Ovary (tissue), 9 donors: ENCODE measurements around the gene PRF1. TPM values are rescaled to one million over a fixed set of nuclear protein-coding genes. Genes with fewer than 3 reads are reported as not detected.

Source experiments
- DNase-seq, 5 donors: peaks; one replicate each; pipeline ENCODE4 v3.0.0-alpha.2; 2019 to 2020
- H3K27ac ChIP-seq, 2 donors: fragments of 200-600 bp; one replicate each; pipeline versions ENCODE4 v1.5.1 to v1.8.0; 2019 to 2022
- H3K27me3 ChIP-seq: fragments of 200-600 bp; one replicate; pipeline ENCODE4 v1.8.0; 2022
- H3K36me3 ChIP-seq: fragments of 200-600 bp; sonication (generic); one replicate; pipeline ENCODE4 v1.5.1; 2019
- H3K4me1 ChIP-seq: one replicate; pipeline ENCODE4 v1.8.1; 2013; ENCODE audit warnings: mild to moderate bottlenecking, moderate library complexity; ENCODE audit not compliant: insufficient read depth
- H3K4me3 ChIP-seq: fragments of 200-600 bp; sonication (generic); one replicate; pipeline ENCODE4 v1.5.1; 2017
- H3K9me3 ChIP-seq, 2 donors: fragments of 200-600 bp in 1 of 2; sonication (generic) in 1 of 2; one replicate each; pipeline versions ENCODE4 v1.5.1 to v1.8.1; 2013 to 2019; ENCODE audit warnings: mild to moderate bottlenecking in 1 of 2, moderate library complexity in 1 of 2
- EP300 ChIP-seq: sonication (generic); formaldehyde crosslinking; IDR thresholded peaks from one replicate; pipeline ENCODE4 v1.6.1; 2017; ENCODE audit warnings: antibody characterized with exemption
- POLR2A ChIP-seq: fragments of 450-650 bp; IDR thresholded peaks from one replicate; pipeline ENCODE4 v1.6.1; 2017; ENCODE audit warnings: antibody characterized with exemption, mild to moderate bottlenecking, moderate library complexity
- WGBS, 3 donors: extraction: QIAGEN DNeasy Blood & Tissue Kit in 1 of 3; methylation state at CpG; one replicate each; pipeline versions ENCODE4 v1.1.5 to v1.1.7; 2013 to 2017; 5-methylcytosine and 5-hydroxymethylcytosine counted together
- intact Hi-C, 4 donors: fragments of 100-400 bp; cut with DNase I; formaldehyde crosslinking; loops; one replicate each; pipeline versions ENCODE4 v1.11.0 to v1.15.1; 2022 to 2023
- polyA plus RNA-seq, 2 donors: library from polyadenylated mRNA; stranded (reverse); fragments of 200-250 nt in 1 of 2; fragments of 350-450 nt in 1 of 2; fragmentation: Illumina TruSeq in 1 of 2; extraction: RNeasy Lipid Tissue Mini Kit (QIAGEN cat#74804) in 1 of 2; gene quantifications; one replicate each; pipeline ENCODE4 v1.2.3, GENCODE V29; 2013 to 2014
- total RNA-seq, 7 donors: library from RNA; depleted of rRNA in 2 of 7; stranded (reverse); fragments of >200 nt in 2 of 7; fragmentation: NEBNext Ultra II Directional in 3 of 7; extraction: Animal tissue kit (Norgen Biotek cat#: 25700) in 3 of 7; gene quantifications; one replicate each; pipeline versions ENCODE4 v1.1.0 to v1.2.4, GENCODE V29; 2016 to 2023
- TF ChIP-seq, protein P1 (sequence below), 3 donors: fragments of 450-650 bp in 2 of 3; fragments of 200-600 bp in 1 of 3; IDR thresholded peaks; one replicate each; pipeline versions ENCODE4 v1.5.1 to v1.8.0; 2016 to 2022; ENCODE audit warnings: antibody characterized with exemption in 3 of 3, mild to moderate bottlenecking in 1 of 3
- donor health status: DM: no; HTN: no; CAD: no; lungs with moderate emphysema.
- donor health status: DM: no; HTN: no; CAD: no.
- donor health status: Bipolar disorder and iron deficiency.
- donor health status: DM: yes; HTN: yes; CAD: no.
- donor health status: DM: no; HTN: no; CAD: no.
- donor health status: DM: yes; HTN: yes; CAD: no.

Gene PRF1
- total and polyA plus RNA-seq, 9 donors: 0.58 to 5.1 (median 1.3) TPM

DNA sequence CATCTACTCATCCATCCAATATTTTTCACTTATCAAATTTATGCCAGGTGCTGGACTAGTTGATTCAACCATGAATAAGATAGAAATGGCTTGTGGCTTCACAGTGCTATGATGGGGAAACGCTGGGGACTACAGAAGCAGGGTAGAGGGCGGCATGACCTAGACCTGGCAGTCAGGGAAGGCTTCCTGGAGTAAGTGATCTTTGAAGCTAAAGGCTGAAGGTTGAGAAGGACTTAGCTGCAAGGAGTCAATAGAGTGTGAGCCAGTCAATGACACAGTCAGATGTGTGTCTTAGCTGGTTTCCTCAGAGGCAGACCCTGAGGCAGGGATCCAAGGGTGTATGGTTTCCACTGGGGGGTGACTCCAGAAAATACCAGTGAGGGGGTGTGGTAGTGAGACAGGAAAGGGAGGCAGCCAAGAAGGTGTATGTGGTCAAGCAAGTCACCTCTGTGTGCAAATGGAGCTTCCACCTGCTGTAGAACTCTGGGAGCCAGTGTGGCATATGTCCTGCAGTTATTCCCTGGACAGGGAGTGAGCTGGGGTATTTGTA is 10.3 kb downstream of the PRF1 start:
- H3K36me3 ChIP-seq: no peaks in the 10 kb centered on the region
- no peaks in the 10 kb centered on the region for H3K9me3 ChIP-seq
- DNase-seq: no peak
- no peak overlapping the region for H3K4me3 ChIP-seq
- H3K27me3 ChIP-seq: no peaks in the 10 kb centered on the region
- 91 to 96% (median 92%) methylated on average over 2 of the region's 2 CpGs for WGBS, 3 donors
- no peaks in the 10 kb centered on the region for H3K4me1 ChIP-seq
- TF ChIP-seq, protein P1, sequence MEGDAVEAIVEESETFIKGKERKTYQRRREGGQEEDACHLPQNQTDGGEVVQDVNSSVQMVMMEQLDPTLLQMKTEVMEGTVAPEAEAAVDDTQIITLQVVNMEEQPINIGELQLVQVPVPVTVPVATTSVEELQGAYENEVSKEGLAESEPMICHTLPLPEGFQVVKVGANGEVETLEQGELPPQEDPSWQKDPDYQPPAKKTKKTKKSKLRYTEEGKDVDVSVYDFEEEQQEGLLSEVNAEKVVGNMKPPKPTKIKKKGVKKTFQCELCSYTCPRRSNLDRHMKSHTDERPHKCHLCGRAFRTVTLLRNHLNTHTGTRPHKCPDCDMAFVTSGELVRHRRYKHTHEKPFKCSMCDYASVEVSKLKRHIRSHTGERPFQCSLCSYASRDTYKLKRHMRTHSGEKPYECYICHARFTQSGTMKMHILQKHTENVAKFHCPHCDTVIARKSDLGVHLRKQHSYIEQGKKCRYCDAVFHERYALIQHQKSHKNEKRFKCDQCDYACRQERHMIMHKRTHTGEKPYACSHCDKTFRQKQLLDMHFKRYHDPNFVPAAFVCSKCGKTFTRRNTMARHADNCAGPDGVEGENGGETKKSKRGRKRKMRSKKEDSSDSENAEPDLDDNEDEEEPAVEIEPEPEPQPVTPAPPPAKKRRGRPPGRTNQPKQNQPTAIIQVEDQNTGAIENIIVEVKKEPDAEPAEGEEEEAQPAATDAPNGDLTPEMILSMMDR (IDR thresholded peaks at IDR 0.05): no peak
- TF ChIP-seq POLR2A (no peak), EP300 (no peak)
- no peak overlapping the region for H3K27ac ChIP-seq
- intact Hi-C loops: no loop called here

DNA sequence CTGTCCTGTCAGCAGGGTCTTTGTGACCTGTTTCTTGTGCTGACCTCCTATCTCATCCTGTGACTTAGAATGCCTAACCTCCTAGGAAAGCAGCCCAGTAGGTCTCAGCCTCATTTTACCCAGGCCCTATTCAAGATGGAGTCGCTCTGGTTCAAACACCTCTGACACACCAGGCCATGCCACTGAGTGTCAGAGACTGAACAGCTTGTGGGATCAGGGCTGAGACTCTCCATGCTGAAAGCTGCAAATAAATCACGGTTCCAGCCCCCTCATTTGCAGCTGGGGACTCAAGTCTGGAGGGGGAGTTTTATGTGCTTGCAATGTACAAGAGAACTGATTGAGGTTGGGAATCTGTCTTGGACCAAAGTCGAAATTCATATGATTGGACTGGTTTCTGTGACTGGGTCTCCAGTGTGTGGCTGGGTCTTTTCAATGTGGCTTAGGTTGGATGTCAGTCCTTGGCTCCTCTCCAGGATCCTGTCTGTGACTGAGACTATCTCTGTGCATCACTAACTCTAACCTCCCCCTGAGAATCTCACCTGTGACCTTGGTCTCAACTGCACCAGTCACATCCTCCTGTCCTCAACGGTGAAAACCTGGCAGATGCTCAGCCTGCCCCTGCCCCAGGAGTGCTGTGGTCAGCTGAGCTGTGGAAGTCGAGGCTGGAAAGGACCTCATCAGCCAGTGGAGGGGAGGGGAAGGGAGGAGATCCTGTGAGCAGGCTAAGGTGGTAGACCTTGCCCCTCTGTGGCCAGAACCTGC is 11.7 kb downstream of the PRF1 start:
- TF ChIP-seq, protein P1 (IDR thresholded peaks at IDR 0.05): no peak
- no peak for TF ChIP-seq POLR2A
- TF ChIP-seq EP300: no peak
- intact Hi-C loops: no loop called here
- no peak overlapping the region for H3K27ac ChIP-seq
- H3K9me3 ChIP-seq: no peaks in the 10 kb centered on the region
- H3K4me3 ChIP-seq: no peak overlapping the region
- 49 to 55% (median 51%) methylated on average over 5 of the region's 5 CpGs for WGBS, 3 donors
- H3K27me3 ChIP-seq: no peaks in the 10 kb centered on the region
- H3K4me1 ChIP-seq: no peaks in the 10 kb centered on the region
- peak in 2 of 5 donors; percentile 4 to 5 for DNase-seq
- H3K36me3 ChIP-seq: no peaks in the 10 kb centered on the region

DNA sequence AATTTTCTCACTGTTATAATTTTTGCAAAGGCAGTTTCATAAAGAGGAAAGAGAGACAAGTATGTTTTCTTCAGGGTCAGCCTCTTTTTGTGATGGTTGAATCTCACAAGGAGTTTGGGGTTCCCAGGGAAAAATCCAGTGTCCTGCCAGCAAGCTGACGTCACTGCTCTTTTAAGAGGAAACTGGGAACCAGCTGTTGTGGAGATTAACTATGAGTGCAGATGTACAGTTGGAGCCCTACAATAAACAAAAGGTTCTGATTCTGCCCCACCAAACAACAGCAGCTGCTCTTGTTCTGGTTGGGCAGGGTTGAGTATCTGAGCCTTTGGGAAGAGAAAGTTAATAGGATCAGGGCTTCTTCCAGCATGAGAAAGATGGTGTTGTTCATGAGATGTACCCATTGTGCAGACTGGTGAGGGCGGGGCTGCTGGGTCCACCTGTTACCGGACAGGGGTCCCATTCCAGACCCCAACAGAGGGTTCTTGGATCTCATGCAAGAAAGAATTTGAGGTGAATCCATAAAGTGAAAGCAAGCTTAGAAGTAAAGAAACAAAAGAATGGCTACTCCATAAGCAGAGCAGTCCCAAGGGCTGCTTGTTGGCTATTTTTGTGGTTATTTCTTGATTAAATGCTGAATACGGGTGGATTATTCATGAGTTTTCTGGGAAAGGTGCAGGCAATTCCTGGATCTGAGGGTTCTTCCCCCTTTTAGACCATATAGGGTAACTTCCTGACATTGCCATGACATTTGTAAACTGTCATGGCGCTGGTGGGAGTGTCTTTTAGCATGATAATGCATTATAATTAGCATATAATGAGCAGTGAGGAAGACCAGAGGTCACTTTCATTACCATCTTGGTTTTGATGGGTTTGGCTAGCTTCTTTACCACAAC is 12.5 kb downstream of the PRF1 start:
- peak; percentile 33 to 68 (median 58) for DNase-seq
- no peak overlapping the region for H3K4me3 ChIP-seq
- no peaks in the 10 kb centered on the region for H3K27me3 ChIP-seq
- H3K4me1 ChIP-seq: peaks cover 1% of the 10 kb centered on the region
- WGBS, 3 donors: 53 to 56% (median 55%) methylated on average over 5 of the region's 5 CpGs
- no peak for TF ChIP-seq EP300
- no peak for TF ChIP-seq POLR2A
- TF ChIP-seq, protein P1 (IDR thresholded peaks at IDR 0.05): no peak
- H3K9me3 ChIP-seq: no peaks in the 10 kb centered on the region
- H3K36me3 ChIP-seq: no peaks in the 10 kb centered on the region
- H3K27ac ChIP-seq: no peak overlapping the region
- intact Hi-C loops: no loop called here

DNA sequence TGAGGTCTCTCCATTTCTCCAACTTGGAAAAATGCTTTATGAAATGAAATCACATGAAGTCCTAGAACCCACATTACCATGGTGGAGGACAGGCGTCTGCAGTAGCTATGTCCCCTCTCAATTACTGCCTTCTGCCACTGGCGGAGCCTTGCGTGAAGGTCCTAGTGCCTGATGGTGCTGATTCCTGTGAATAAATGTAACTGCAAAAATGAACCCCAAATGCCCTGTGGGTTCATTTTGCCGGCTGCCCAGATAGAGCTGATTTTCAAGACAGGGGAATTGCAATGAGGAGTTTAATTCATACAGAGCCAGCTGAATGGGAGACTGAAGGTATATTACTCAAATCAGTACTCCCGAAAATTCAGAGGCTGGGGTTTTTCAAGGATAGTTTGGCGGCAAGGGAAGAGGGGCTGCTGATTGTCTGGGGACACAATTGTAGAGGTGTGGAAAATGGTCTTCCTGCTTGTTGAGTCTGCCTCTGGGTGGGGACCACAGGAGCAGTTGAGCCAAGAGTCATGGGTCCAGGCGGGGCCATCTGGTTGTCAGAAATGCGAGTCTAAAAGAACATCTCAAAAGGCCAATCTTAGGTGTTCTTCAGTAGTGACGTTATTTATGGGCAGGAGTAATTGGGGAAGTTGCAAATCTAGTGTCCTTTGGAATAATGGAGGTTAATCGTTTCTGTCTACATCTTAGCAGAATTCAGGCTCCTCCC is 13.5 kb downstream of the PRF1 start:
- DNase-seq: peak in 1 of 5 donors; percentile 2
- no peak overlapping the region for H3K27ac ChIP-seq

More for the DNA sequence above, 13.5 kb downstream of the PRF1 start:
- Histone ChIP-seq H3K4me1 (peaks cover 8% of the 10 kb centered on the region), H3K9me3 (no peaks in the 10 kb centered on the region), H3K27me3 (no peaks in the 10 kb centered on the region), H3K4me3 (no peak overlapping the region), H3K36me3 (no peaks in the 10 kb centered on the region)
- WGBS, 3 donors: 58 to 64% (median 61%) methylated on average over 9 to 10 of the region's 10 CpGs
- intact Hi-C loops: no loop called here
- TF ChIP-seq EP300 (no peak), POLR2A (no peak)
- TF ChIP-seq, protein P1 (IDR thresholded peaks at IDR 0.05): no peak
